AG08396 (cell line): ENCODE results near the gene GALNT18.

Source experiments
- DNase-seq: peaks from one replicate; pipeline ENCODE4 v3.0.0; 2012; ENCODE audit warnings: low spot score, mixed read lengths

Gene GALNT18

GRCh38 chr11:11567936-11568650, 53.7 kb downstream of the GALNT18 start:
- no peak for DNase-seq

- no peak for DNase-seq
These were observed 56.2 kb downstream of the GALNT18 start for GRCh38 chr11:11565636-11566035.

GRCh38 chr11:11563200-11563975, 58.4 kb downstream of the GALNT18 start:
- DNase-seq = no peak

GRCh38 chr11:11561991-11562390, 59.8 kb downstream of the GALNT18 start:
- no peak for DNase-seq

- DNase-seq = no peak
These were observed 63.0 kb downstream of the GALNT18 start for GRCh38 chr11:11558826-11559225.

- DNase-seq = no peak
These were observed 63.4 kb downstream of the GALNT18 start for GRCh38 chr11:11558396-11558795.

- no peak for DNase-seq
These were observed 66.6 kb downstream of the GALNT18 start for GRCh38 chr11:11555208-11555607.

- no peak for DNase-seq
These were observed 68.2 kb downstream of the GALNT18 start for GRCh38 chr11:11553573-11553972.

- DNase-seq = no peak
These were observed 69.2 kb downstream of the GALNT18 start for GRCh38 chr11:11552529-11553087.

- DNase-seq = no peak
These were observed 71.3 kb downstream of the GALNT18 start for GRCh38 chr11:11550534-11550933.

- no peak for DNase-seq
These were observed 76.2 kb downstream of the GALNT18 start for GRCh38 chr11:11545285-11546275.

GRCh38 chr11:11543656-11544055, 78.1 kb downstream of the GALNT18 start:
- no peak for DNase-seq

- no peak for DNase-seq
These were observed 81.6 kb downstream of the GALNT18 start for GRCh38 chr11:11540157-11540556.

- no peak for DNase-seq
These were observed 83.4 kb downstream of the GALNT18 start for GRCh38 chr11:11538277-11538960.

- DNase-seq = no peak
These were observed 83.9 kb downstream of the GALNT18 start for GRCh38 chr11:11537871-11538270.

- no peak for DNase-seq
These were observed 84.4 kb downstream of the GALNT18 start for GRCh38 chr11:11537372-11537771.

GRCh38 chr11:11536650-11537049, 85.2 kb downstream of the GALNT18 start:
- DNase-seq = no peak

GRCh38 chr11:11535611-11536010, 86.2 kb downstream of the GALNT18 start:
- DNase-seq = no peak

- DNase-seq = no peak
These were observed 86.8 kb downstream of the GALNT18 start for GRCh38 chr11:11534981-11535380.

GRCh38 chr11:11533751-11534150, 88.1 kb downstream of the GALNT18 start:
- DNase-seq = no peak

- DNase-seq = no peak
These were observed 88.7 kb downstream of the GALNT18 start for GRCh38 chr11:11533057-11533456.
